Stimulated activated CD4-positive, alpha-beta T cell treated with anti-CD3 and anti-CD28 coated beads, Interleukin-2, amount 100 ng/mL, for 4 hours (primary cell): ENCODE results near the gene MAN1A1.

ENCODE experiments used
- DNase-seq: peaks from one replicate; pipeline ENCODE4 v3.0.0-alpha.2; 2020; ENCODE audit warnings: low read depth

Gene MAN1A1

DNA sequence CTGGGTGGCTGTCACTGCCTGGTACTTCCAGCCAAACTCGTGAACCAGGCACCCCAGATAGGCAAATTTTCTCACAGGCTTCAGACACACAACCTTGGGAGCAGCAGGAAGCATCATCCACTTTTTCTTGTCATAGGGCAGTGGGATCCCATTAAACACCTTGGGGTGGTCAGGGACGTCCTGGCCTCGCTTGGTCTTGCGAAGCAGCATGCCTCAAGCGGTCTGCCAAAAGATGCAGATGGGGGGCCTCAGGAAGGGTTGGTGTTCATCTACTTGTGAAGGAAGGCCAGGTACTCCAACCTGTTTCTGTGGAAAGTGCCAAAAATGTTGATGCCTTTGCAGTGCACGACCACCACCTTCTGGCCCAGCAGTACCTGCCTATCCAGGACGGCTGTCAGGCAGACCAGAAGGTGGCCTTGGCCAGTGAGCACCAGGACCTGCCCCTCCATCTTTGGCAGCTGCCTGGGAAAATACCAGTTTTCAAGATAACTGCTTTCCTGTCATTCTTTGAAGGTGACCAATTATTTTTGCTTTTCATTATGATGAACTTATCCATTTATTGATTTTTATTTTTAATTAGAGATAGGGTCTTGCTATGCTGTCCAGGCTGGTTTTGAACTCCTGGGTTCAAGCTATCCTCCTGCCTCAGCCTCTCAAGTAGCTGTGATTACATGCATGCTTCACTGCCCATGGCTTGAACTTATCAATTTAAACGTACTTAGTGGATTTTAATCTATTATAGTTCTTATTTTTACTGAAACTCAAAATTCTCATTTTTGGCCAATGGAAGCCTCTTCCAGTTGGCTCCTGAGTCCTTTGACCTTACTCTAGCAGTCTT, 80.1 kb downstream of the MAN1A1 start:
- DNase-seq: no peak

DNA sequence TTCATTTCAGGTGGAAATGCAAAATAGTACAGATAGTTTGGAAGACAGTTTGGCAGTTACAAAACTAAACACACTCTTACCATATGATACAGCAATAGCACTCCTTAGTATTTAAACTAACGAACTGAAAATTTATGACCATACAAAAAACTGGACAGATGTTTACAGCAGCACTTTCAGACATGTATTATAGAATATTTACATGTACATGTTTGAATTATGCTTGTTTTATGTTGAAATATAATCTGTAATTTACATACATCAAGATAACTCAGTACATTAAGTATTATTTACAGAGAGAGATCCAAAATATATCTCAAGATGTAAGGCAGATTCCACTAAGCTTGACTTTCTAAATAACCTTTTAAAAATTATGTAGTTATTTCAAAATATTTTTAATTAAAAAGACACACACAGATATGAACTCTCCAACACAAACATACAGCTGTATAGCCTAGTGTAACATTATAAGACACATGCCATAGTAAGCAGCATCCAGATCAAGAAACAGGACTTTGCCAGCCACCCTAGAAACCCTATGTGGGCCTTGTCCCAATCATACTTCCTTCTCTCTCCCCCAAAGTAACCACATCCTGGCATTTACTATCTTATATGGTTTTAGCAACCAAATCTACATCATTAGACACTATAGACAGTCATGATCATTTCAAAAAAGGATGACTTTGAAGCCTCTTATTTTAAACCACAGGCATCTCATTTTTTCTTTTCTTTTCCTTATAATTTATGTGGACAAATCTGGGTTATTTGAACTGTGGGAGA, 82.2 kb downstream of the MAN1A1 start:
- DNase-seq: no peak

DNA sequence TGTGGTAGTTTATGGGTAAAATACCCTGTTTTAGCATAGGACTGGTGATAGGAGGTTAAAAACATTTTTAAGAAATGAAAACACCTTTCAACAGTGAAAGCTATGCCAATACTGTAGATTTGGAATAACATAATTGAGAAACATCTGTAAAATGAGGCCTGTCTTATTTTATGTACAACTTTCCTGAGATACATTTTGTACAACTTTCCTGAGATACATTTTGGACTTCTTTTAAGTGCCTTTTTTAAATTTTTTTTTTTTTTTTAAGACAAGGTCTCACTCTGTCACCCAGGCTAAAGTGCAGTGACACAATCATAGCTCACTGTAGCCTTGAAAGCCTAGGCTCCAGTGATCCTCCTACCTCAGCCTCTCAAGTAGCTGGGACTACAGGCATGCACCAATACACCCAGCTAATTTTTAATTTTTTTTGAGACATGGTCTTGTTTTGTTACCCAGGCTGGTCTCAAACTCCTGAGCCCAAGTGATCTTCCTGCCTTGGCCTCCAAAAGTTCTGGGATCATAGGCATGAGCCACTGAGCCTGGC, 84.6 kb downstream of the MAN1A1 start:
- no peak for DNase-seq

DNA sequence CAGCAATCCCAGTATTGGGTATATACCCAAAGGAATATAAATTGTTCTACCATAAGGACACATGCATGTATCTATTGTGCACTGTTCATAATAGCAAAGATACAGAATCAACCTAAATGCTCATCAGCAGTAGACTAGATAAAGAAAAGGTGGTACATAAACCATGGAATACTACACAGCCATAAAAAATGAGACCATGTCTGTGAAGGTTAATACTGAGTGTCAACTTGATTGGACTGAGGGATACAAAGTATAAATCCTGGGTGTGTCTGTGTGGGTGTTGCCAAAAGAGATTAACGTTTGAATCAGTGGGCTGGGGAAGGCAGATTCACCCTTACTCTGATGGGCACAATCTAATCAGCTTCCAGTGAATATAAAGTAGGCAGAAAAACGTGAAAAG, 86.9 kb downstream of the MAN1A1 start:
- no peak for DNase-seq

DNA sequence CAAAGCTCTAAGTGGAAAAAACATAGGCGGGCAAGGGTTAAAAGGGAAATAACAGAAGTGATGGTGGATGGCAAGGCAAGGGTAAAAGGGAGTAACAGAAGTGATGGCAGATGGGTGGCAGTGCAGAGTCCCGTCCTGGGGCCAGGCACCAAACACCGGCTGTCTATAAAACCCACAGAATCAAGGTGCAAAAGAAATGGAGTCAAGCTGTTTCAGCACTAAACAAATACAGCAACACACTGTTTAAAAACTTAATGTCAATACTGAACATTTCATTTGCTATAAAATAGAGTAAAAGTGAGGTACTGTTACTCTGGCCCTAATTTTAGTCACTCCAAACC, 87.6 kb downstream of the MAN1A1 start:
- DNase-seq: no peak

DNA sequence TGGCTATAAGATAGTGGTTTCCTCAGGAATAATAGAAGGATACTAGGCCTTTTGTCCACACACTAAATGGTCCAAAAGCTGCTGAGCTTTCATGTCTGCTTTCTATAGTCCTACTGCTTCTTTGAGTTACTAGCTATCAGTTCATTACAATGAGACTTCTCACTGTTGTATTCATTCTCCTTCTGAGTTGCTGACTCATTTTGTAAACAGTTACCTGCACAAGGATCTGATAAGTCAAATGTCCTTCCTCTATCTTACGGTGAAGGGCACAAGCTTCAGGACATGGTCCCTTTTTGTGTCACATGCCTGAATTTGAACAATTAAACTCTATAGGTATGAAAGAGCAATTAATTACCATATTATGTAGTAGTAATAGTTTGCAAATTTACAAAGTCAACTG, 90.5 kb downstream of the MAN1A1 start:
- no peak for DNase-seq

DNA sequence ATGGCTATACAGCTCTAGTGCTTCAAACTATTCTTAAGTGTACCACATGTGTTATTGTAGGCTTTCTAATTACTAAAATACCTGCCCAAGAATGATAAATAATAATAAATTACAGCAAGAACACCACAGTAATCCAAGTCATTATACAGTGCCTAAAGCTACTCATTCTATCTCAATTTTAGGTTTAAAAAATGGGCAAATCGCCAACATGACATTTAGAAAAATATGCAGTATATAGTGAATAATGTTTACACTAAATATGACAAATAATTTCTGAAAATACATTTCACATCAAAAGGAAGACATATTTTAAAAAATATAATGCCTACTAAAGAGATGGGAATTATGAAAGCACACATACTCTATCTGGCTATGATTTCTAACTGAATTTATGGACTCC, 91.8 kb downstream of the MAN1A1 start:
- no peak for DNase-seq

DNA sequence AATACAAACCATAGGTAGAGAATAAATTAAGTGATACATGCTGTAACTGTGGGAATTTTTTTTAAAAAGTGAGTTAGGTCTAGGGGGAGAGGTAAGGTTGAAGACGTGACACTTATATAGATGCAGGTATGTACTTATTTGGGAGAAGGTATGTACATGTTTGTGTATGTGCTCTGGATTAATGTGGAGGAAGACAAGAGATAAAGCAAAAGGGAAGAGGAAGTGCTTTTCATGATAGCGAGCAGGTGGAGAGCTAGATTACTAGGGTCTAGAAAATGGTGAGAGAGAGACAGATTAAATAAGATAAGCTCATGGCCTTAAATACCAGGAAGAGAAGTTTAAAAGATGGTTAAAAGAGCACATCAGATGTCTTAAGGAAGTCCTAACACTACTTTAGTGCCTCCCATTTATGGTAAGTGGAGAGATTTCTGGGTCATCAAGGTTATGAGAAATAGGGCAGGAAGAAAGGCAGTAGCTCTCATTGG, 92.5 kb downstream of the MAN1A1 start:
- no peak for DNase-seq

DNA sequence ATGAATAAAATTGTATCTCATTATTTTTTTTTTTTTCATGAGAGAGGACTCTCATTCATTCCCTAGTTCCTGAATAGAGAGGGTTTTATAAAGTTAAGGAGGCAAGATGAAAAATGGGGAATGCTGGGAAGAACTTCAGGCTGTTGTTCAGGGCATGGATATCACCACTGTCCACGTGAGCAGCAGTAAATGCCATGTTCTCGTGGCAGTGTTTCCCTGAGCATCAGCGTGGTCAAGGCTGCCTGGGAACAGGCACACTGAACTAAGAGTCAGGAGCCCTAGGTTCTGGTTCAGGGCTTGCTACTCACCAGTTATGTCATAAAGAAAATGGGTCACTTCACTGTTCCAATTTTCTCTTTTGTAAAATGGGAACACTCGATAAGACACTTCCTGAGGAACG, 93.2 kb downstream of the MAN1A1 start:
- DNase-seq: no peak

DNA sequence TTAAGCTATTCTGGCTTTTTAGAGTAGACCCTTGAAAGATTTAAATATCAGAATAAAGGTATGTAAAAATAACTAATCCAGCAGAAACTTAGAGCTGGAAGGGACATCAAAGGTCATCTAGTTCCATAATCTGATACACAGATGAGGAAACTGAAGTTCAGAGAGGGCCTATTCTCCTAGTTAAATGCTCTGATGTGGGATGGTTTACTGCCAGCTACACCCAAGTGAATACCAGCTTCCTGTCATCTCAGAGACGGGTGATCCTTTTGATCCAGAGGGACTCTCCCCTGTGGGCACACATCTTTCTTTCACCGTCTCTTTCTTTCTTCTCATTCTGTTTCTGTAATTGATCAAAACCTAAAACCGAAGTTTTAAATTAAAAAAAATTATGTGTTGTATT, 94.1 kb downstream of the MAN1A1 start:
- DNase-seq: no peak

DNA sequence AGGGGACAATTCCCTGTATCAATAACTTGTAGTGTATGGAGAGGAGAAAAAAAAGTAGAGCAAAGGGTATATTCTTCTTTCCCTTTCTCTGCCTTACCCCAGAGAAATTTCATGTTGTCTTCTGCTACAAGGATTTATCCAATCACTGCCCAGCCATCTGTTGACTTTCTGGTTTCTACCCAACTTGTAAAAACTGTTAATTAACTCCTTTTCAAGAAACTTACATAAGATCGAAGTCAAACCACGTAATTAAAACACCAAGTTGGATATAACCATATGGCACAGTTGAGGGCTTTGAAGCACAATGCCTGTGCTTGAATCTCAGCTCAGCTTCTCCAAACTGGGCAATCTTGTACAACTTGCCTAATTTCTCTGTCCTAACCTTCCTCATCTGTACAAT, 99.5 kb downstream of the MAN1A1 start:
- no peak for DNase-seq

DNA sequence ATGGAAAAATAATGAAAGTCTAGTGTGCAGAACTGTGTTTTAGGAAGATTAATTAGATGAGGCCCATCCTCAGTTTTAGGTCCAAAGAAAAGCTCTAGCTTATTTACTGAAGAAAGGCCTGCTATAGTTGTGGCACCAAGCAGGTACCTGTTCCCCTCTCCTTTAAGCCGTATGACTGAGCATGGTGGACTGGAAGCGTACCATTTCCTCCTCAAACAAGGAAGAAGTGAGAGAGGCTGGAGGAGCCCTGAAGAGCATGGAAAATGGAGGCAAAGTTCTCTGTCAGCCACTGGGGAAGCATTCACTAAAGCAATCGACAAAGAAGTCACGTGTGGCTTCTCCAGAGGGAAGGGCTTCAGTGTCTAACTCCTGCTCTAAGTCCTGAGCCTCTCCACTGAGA, 100.2 kb downstream of the MAN1A1 start:
- no peak for DNase-seq

DNA sequence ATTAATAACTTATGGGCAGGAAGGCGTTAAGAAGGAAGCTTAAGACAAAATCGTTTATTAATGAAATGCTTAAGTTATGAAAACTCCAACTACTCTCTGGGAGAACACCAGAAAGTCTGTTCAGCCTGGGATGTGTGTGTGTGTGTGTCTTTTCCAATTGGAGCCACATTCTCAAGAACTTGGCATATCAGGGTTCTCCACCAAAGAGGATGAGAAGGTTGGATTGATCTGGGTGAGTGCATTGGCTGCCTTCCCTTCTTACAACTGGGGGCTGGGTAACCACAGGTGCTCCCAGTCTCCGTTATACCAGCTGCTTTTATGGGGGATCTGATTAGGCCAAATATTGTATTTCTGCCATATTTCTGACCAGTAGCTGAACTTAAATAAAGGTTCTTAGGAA, 102.1 kb downstream of the MAN1A1 start:
- DNase-seq: no peak

DNA sequence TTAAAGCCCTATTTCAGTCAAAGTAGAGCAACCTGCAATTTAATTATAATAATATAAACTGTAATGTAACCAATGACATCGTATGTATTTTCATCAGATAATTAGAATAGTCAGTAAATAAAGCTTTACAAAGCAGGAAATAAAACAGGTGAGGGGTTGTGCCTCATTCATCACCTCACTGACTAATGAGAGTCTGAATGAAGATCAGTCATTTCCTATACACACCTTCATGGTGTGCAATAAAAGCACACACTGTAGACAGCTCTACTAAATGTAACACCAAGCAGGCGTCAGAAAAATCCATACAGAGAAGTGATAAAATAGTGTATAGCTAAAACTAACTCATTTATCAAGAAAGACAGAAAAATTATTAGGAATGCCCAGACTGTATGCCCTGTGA, 105.9 kb downstream of the MAN1A1 start:
- DNase-seq: no peak

DNA sequence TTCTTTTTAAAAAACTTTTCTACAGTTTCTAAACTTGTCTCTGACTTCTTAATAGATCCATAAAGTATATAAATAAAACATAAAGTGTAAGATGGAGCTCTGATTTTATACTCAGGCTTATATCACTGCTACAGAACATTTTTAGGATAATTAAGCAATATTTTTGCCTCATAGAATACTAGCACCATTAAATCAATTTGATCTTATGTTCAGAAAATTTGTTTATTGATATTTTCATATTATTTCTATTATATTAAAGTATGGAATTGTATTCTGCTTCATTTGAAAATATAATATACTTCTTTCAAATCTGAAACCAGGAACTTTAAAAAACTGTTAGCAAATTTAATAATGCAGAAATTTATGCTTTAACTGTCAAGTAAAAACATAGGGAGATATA, 106.5 kb downstream of the MAN1A1 start:
- DNase-seq: no peak

DNA sequence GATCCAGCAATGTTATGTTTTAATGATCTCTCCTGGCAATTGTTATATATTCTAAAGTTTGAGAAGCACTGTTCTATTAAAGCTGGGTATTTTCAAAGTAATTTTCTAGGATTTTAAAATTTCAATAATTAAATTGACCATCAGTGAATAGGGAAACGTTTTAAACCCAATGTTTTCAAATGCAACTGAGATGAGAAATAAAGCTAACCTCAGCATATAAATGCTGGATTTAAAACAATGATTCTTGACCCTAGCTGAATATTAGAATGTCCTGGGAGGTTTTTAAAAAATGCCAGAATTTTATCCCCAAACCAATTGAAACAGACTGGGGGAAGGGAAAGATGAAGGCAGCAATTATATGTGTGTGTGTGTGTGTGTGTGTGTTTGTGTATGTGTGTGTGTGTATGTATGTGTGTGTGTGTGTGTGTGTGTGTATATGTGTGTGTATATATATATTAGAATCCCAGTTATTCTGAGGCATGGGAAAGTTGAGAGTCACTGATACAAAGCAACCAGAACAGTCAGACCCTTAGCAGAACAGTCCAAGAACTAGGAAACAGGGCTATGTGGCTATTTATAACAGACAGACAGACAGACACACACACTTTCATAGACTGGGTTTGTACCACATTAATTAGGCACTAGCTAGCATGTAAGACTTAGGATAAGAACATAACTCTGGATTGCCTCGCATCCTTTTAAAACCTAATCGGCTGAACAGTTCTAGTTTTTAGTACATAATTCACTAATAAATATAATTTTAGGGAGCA, 107.8 kb downstream of the MAN1A1 start:
- no peak for DNase-seq

DNA sequence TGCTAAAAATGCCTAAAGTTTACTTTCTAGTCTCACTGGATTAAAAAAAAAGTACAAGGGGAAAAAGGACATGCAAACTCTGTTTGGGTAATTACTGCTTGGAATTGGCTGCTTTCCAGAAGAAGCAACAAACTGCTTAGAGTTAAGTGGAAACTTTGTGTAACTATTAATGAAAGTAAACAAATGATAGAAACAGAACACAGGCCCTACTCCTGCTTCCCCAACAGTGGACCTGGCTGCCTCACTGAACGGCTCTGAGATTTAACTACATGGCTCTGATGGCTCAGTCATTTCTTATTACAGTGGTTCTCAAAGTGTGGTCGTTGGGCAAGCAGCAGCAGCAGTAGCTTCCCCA, 108.5 kb downstream of the MAN1A1 start:
- DNase-seq: no peak

DNA sequence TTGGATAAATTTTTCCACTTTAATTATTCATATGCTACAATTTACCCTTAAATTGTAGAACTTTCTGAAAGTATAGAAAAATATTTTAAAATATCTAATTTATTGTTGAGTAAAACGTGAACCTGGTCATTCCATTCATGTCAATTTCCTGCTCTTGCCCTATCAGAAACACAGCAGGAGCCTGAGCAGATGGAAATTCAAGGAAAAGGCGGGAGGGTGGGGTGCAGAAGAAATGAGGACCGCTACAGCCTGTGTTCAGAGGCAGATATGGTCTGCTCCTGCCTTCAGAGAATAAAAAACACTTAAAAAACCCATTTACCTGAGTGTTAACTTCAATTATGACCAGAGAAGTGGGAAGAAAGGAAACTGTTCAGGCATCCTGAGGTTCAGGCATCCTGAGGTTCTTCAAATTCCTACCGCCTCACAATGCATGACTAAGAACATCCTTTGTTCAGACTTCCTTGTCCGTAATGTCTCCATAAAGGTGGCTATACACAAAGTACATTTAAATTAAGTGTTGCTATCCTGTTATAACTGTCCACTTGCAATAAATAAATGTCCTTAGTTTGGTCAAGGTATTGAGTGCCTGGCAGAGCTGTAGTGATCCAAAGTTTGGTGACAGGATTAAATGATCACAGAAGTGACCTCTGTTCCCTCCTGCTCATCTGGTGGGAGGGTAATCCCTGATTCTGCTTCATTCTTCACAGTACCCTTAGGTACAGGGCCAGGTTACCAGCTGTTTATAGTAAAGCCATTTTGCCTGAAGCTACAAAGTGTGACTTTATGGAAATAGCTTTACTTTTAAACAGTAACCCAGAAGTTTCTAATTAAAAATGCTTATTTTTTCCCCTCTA, 109.1 kb downstream of the MAN1A1 start:
- no peak for DNase-seq

DNA sequence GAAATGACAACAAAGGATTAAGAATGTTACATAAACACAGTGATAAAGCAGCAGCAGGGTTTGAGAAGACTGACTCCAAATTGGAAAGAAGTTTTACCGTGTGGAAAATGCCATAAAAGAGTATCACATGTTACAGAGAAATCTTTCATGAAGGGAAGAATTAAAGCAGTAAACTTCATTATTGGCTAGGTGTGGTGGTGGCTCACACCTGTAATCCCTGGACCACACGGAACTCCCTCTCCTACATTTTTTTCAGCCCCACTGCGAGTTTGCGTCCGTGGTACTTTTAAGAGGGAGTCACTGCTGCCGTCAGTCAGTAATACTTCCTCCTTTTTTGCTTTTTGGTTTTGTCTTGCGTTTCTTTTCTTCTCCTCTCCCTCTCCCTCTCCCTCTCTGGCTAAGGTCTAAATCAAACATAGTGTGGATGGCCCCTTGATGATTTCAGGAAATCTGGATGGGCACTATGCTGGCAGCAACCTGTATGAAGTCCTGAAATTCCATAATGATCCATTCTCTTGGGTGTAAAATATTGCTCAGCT, 112.3 kb downstream of the MAN1A1 start:
- DNase-seq: no peak

DNA sequence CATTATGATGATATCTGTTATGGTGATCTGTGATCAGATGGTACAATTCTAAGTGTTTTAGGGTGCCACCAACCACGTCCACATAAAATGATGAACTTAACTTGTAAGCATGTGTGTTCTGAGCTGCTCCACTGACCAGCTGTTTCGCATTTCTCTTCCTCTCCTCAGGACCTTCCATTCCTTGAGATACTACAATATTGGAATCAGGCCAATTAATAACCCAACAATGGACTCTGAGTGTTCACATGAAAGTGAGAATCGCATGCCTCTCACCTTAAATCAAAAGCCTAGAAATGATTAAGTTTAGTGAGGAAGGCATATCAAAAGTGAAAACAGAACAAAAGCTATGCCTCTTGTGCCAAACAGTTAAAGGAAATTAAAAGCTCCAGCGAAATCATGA, 114.6 kb downstream of the MAN1A1 start:
- no peak for DNase-seq

DNA sequence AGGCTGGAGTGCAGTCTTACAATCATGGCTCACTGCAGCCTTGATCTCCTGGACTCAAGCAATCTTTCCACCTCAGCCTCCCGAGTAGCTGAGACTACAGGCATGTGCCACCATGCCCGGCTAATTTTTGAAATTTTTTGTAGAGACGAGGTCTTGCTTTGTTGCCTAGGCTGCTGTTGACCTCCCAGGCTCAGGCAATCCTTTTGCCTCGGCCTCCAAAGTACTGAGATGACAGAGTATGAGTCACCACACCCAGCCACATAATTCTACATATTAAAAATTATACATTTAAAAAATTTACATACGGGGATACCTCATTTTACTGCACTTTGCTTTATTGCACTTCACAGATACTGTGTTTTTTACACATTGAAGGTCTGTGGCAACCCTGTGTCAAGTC, 115.1 kb downstream of the MAN1A1 start:
- DNase-seq: no peak
